Measurements from ENCODE around the gene CXCL11.

DNA sequence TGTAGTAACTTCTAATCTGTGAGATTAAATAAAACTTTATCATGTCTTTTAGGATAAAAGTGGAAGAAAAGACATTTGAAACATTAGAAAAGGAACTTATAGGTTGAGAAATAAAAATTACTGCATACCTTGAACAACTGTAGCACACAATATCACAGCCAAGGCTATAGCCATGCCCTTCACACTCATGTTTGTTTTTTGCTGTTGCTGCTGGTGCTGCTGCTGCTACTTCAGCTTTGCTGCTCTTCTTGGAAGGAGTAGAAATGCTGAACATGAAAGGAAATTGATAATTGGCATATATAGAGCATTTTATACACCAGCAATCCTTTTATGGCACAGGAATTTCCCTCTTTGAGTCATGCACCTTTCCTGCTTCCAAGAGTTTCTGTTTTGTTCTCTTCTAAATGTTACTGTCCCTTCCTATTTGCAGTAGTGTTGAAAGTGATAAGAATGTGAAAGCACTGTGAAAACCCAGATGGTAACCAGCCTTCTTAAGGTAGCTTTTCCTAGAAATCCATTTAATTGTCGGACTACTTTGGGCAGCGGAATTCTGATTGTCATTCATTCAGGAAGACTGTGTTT, at the start of gene CXCL11:
- TF ChIP-seq, protein P1, sequence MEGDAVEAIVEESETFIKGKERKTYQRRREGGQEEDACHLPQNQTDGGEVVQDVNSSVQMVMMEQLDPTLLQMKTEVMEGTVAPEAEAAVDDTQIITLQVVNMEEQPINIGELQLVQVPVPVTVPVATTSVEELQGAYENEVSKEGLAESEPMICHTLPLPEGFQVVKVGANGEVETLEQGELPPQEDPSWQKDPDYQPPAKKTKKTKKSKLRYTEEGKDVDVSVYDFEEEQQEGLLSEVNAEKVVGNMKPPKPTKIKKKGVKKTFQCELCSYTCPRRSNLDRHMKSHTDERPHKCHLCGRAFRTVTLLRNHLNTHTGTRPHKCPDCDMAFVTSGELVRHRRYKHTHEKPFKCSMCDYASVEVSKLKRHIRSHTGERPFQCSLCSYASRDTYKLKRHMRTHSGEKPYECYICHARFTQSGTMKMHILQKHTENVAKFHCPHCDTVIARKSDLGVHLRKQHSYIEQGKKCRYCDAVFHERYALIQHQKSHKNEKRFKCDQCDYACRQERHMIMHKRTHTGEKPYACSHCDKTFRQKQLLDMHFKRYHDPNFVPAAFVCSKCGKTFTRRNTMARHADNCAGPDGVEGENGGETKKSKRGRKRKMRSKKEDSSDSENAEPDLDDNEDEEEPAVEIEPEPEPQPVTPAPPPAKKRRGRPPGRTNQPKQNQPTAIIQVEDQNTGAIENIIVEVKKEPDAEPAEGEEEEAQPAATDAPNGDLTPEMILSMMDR (IDR thresholded peaks at IDR 0.05; ENCODE audit: poor library complexity, severe bottlenecking): no peak
- TF ChIP-seq RAD21 (conservative IDR thresholded peaks at IDR 0.05) (no peak), POLR2AphosphoS5 (IDR thresholded peaks at IDR 0.05) (no peak), SMC3 (conservative IDR thresholded peaks at IDR 0.05; ENCODE audit: poor library complexity) (no peak), EP300 (conservative IDR thresholded peaks at IDR 0.05; ENCODE audit: poor library complexity, severe bottlenecking) (no peak), EZH2 (IDR thresholded peaks at IDR 0.05; ENCODE audit: borderline replicate concordance, insufficient read depth, low read length, poor library complexity, severe bottlenecking) (no peak), TAF1 (IDR thresholded peaks at IDR 0.05; ENCODE audit: low read depth) (no peak), MXI1 (conservative IDR thresholded peaks at IDR 0.05; ENCODE audit: poor library complexity, severe bottlenecking) (no peak)
- TF ChIP-seq, protein P2, sequence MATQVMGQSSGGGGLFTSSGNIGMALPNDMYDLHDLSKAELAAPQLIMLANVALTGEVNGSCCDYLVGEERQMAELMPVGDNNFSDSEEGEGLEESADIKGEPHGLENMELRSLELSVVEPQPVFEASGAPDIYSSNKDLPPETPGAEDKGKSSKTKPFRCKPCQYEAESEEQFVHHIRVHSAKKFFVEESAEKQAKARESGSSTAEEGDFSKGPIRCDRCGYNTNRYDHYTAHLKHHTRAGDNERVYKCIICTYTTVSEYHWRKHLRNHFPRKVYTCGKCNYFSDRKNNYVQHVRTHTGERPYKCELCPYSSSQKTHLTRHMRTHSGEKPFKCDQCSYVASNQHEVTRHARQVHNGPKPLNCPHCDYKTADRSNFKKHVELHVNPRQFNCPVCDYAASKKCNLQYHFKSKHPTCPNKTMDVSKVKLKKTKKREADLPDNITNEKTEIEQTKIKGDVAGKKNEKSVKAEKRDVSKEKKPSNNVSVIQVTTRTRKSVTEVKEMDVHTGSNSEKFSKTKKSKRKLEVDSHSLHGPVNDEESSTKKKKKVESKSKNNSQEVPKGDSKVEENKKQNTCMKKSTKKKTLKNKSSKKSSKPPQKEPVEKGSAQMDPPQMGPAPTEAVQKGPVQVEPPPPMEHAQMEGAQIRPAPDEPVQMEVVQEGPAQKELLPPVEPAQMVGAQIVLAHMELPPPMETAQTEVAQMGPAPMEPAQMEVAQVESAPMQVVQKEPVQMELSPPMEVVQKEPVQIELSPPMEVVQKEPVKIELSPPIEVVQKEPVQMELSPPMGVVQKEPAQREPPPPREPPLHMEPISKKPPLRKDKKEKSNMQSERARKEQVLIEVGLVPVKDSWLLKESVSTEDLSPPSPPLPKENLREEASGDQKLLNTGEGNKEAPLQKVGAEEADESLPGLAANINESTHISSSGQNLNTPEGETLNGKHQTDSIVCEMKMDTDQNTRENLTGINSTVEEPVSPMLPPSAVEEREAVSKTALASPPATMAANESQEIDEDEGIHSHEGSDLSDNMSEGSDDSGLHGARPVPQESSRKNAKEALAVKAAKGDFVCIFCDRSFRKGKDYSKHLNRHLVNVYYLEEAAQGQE (IDR thresholded peaks at IDR 0.05; ENCODE audit: borderline replicate concordance): no peak
